Mucosa of descending colon (tissue), 3 donors: ENCODE data around the gene RAET1E. TPM values are rescaled to one million over a fixed set of nuclear protein-coding genes. Genes with fewer than 3 reads are reported as not detected.

Experiments used
- ATAC-seq: fragments of 200-7000 bp; cut with Tn5 transposase; one replicate; pipeline ENCODE4 v1.9.1; 2020; ENCODE audit warnings: mild to moderate bottlenecking, moderate library complexity
- DNase-seq, 3 donors: peaks; one replicate each; pipeline ENCODE4 v3.0.0-alpha.2; 2020
- H3K36me3 ChIP-seq: fragments of 200-600 bp; one replicate; pipeline ENCODE4 v1.8.0; 2021; ENCODE audit warnings: low read depth, mild to moderate bottlenecking
- H3K4me1 ChIP-seq: fragments of 200-600 bp; one replicate; pipeline ENCODE4 v1.8.0; 2021; ENCODE audit warnings: low read depth, mild to moderate bottlenecking
- H3K4me3 ChIP-seq: fragments of 200-600 bp; one replicate; pipeline ENCODE4 v1.8.0; 2021; ENCODE audit warnings: mild to moderate bottlenecking
- H3K9me3 ChIP-seq: fragments of 200-600 bp; one replicate; pipeline ENCODE4 v1.8.0; 2021; ENCODE audit warnings: mild to moderate bottlenecking
- intact Hi-C, 2 donors: fragments of 100-400 bp; cut with DNase I in 1 of 2; cut with micrococcal nuclease in 1 of 2; formaldehyde crosslinking; loops; one replicate each; pipeline versions ENCODE4 v1.11.0 to v1.11.1; 2022; cut with DNase I, micrococcal nuclease
- total RNA-seq, 3 donors: library from RNA; stranded (reverse); fragmentation: NEBNext Ultra II Directional in 2 of 3; extraction: Animal tissue kit (Norgen Biotek cat#: 25700) in 2 of 3; gene quantifications; one replicate each; pipeline versions ENCODE4 v1.2.1 to v1.2.4, GENCODE V29; 2021 to 2023
- TF ChIP-seq, protein P1 (sequence below): fragments of 200-600 bp; IDR thresholded peaks from one replicate; pipeline ENCODE4 v1.8.0; 2022; ENCODE audit warnings: antibody characterized with exemption, mild to moderate bottlenecking
- donor health status: DM: no; HTN: no; CAD: no; lungs with moderate emphysema.
- donor health status: DM: no; HTN: no; CAD: no.
- donor health status: DM: no; HTN: yes; CAD: no.

The RAET1E gene
- total RNA-seq, 3 donors from 2014 or later: 0.16 to 0.58 TPM; not detected in 1

DNA sequence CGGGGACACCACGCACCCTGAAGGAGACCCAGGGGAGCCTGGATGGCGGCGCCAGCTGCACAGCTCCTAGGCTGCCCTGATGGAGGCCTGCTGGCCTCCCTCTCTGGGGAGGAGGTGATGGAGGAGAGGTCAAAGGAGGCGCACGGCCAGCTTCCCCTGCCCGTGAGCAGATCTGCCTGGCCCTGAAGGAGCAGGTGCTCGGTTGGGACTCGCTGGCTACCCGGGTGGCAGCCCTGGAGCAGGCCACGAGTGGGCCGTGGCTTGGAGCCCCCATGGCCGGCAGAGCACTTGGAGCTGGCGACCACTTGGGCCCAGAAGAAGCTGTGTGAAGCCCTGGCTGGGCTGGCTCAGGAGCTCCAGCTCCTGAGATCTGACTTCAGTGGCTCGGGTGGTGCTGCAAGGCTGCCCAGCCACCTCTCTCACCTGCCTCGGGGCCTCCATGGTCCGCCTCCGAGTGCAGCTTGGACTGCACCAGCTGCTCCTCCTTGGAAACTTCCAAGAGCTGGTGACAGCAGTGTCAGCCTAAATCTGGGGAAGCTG lies 7.5 kb upstream of the RAET1E start:
- no peaks in the 10 kb centered on the region for H3K36me3 ChIP-seq
- intact Hi-C loops: no loop called here
- H3K4me3 ChIP-seq: no peak overlapping the region
- TF ChIP-seq, protein P1, sequence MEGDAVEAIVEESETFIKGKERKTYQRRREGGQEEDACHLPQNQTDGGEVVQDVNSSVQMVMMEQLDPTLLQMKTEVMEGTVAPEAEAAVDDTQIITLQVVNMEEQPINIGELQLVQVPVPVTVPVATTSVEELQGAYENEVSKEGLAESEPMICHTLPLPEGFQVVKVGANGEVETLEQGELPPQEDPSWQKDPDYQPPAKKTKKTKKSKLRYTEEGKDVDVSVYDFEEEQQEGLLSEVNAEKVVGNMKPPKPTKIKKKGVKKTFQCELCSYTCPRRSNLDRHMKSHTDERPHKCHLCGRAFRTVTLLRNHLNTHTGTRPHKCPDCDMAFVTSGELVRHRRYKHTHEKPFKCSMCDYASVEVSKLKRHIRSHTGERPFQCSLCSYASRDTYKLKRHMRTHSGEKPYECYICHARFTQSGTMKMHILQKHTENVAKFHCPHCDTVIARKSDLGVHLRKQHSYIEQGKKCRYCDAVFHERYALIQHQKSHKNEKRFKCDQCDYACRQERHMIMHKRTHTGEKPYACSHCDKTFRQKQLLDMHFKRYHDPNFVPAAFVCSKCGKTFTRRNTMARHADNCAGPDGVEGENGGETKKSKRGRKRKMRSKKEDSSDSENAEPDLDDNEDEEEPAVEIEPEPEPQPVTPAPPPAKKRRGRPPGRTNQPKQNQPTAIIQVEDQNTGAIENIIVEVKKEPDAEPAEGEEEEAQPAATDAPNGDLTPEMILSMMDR: no peak
- ATAC-seq: no peak
- H3K9me3 ChIP-seq: peaks cover 12% of the 10 kb centered on the region
- DNase-seq: no peak
- H3K4me1 ChIP-seq: no peaks in the 10 kb centered on the region

DNA sequence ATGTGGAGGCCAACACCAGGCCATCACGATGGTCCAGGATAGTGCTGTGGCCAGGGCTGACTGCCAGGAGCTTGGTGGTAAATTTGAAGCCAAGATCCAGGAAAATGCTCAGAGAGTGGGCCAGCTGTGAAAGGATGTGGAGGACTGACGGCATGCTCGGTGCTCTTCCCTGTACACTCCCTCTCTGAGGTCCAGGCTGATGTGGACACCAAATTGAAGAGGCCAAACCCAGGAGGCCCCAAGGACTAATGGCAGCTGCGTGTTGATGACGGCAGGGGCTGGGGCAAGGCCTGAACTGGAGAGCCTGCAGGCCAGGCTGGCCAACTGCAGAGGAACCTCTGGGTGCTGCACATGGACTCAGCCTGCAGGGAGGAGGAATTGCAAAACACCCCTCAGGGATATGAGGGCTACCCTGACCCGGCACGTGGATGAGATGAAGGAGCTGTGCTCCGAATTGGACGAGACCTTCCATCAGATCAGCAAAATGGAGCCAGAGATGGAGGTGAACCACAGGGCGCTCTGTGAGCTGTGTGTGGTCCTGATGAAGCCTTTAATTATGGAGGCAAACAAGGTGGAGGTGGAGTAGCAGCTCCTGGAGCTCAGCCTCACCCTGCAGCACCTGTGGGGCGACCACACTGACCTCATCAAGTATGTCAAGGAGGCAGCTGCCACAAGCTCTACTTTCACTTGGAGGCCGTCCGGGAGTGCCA lies 6.9 kb upstream of the RAET1E start:
- Histone ChIP-seq H3K9me3 (peaks cover 12% of the 10 kb centered on the region), H3K36me3 (no peaks in the 10 kb centered on the region), H3K4me1 (no peaks in the 10 kb centered on the region), H3K4me3 (no peak overlapping the region)
- intact Hi-C loops: no loop called here
- TF ChIP-seq, protein P1: no peak
- ATAC-seq (no peak), DNase-seq (no peak)

DNA sequence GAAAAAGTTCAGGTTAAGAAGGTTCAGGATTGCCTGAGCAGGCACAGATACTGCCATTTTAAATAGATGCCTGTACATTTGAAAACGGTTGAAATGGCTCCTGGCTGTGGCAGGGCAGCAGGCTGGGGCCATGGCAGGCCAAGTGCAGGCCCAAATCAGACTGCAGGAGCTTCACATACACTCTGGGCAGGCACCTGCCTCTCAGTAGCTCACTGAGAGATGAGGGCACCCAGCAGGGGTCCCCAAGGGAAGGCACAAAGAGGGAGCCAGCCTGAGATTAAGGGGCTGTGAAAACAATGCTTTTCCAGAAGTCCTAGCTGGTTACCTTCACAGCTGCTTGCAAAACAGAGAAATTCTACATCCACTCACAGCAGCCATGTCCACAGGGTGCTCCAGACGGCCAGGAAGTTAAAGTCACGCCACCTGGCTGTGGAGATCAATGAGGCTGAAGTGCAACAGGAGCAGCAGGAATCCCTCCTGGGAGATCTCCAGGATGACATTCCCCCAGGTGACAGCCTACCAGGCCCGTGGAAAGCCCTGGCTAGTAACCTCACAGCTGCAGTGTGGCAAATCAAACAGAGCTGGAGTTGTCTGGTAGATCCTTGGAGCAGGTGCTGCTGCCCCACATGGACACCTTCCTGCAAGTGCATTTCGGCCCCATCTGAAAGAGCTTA lies 6.2 kb upstream of the RAET1E start:
- Histone ChIP-seq H3K36me3 (no peaks in the 10 kb centered on the region), H3K4me1 (no peaks in the 10 kb centered on the region), H3K9me3 (peaks cover 11% of the 10 kb centered on the region), H3K4me3 (no peak overlapping the region)
- intact Hi-C loops: no loop called here
- no peak for ATAC-seq
- DNase-seq: no peak
- TF ChIP-seq, protein P1: no peak

DNA sequence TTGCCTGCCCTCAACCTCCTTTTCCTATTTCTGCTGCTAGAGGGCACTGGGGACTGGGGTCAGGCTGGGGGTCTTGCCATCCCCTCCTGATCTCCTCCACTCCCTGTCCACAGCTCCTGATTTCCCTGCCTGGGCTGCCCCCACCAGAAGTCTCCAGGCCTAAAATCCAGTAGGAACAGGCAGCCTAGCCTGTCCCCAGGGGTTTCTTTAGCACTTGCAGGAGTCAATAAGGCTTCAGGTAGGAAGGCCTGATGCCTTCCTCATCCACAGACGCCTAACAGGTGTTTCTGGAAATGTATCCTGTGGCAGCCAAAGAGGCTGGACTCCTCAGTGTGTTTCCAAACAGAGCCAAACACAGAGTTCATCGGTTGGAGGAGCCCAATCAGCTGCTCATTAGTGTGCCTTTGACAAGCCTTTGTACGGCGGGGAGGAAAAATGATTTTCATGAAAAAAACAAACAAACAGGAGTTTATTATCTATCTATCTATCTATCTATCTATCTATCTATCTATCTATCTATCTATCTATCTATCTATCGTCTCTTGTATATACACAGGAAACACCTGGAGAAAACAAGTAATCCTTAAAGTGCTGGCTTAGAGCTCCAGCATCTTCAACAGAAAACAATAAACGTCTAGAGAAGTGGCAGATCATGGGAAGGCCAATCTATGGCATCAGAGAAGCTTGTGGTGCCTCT lies 3.7 kb upstream of the RAET1E start:
- peaks cover 15% of the 10 kb centered on the region for H3K4me1 ChIP-seq
- no peak overlapping the region for H3K4me3 ChIP-seq
- no peak for ATAC-seq
- no peaks in the 10 kb centered on the region for H3K36me3 ChIP-seq
- H3K9me3 ChIP-seq: no peaks in the 10 kb centered on the region
- TF ChIP-seq, protein P1: no peak
- DNase-seq: no peak
- intact Hi-C loops: no loop called here

DNA sequence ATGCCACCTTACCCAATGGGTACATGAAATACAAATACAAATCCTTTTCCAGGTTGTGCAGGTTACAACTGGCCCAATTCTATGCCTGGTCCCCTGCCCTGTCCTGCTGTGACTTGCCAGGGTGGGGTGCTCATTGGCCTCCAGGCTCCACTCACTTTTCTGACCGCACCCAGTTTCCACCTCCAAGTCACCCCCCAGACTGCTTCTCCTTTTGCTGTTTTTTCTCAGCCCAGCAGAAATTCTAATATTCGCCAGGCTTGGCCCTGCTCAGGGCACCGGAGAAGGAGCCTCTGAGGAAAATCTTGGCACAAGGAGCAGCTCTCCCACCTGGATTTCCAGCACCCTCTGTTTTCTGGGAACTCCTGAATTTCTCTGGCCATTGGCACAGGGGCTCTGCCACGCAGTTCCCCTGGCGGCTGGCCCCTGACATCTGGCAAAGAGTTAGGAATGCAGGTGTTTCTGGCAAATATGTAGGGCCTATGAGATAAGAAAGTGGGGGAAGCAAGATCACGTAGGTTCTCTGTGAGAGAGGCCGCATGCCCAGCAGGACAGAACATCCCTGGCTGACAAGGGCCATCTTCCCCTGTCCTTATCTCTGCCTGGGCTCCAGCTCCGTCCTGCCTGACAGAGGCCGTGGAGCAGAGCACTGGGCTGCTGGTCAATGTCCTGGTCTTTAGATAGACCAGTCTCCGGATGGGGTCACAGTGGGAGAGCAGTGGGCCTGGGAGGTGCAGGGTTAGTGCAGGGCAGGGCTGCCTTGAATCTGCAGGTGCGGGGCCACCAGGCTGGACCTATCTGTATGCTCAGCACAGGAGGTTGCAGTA lies 2.9 kb upstream of the RAET1E start:
- no peaks in the 10 kb centered on the region for H3K36me3 ChIP-seq
- TF ChIP-seq, protein P1: no peak
- no peak overlapping the region for H3K4me3 ChIP-seq
- DNase-seq (no peak), ATAC-seq (no peak)
- peaks cover 17% of the 10 kb centered on the region for H3K4me1 ChIP-seq
- intact Hi-C loops: no loop called here
- H3K9me3 ChIP-seq: no peaks in the 10 kb centered on the region
